Gastrocnemius medialis (tissue), 4 donors: ENCODE data around the gene TAF11L2. TPM values are rescaled to one million over a fixed set of nuclear protein-coding genes. Genes with fewer than 3 reads are reported as not detected.
"Not testable (repeated sequence)": the region's sequence is repeated elsewhere in the genome, so short reads cannot be mapped to it uniquely, and the experiment has no call there.

Experiments used
- ATAC-seq, 2 donors: fragments of 150-250 bp; one replicate each; pipeline ENCODE4 v1.9.1; 2016
- DNase-seq, 2 donors: peaks; one replicate each; pipeline ENCODE4 v3.0.0-alpha.2; 2019
- H3K27ac ChIP-seq, 4 donors: fragments of 200-600 bp; sonication (generic); 1 replicate in 1 of 4; 2 replicates in 3 of 4; pipeline ENCODE4 v1.5.1; 2016 to 2018; ENCODE audit warnings: mild to moderate bottlenecking in 2 of 4, moderate library complexity in 1 of 4
- H3K27me3 ChIP-seq, 3 donors: fragments of 200-600 bp; sonication (generic) in 2 of 3; 1 replicate in 1 of 3; 2 replicates in 2 of 3; pipeline versions ENCODE4 v1.5.1 to v1.6.0; 2016 to 2019; ENCODE audit warnings: mild to moderate bottlenecking in 1 of 3, moderate library complexity in 1 of 3
- H3K36me3 ChIP-seq, 2 donors: fragments of 200-600 bp; sonication (generic) in 1 of 2; one replicate each; pipeline ENCODE4 v1.5.1; 2017 to 2018
- H3K4me1 ChIP-seq, 2 donors: fragments of 200-600 bp; sonication (generic) in 1 of 2; one replicate each; pipeline ENCODE4 v1.5.1; 2016 to 2017; ENCODE audit warnings: mild to moderate bottlenecking in 2 of 2
- H3K4me3 ChIP-seq, 4 donors: fragments of 200-600 bp; sonication (generic) in 3 of 4; 1 replicate in 1 of 4; 2 replicates in 3 of 4; pipeline ENCODE4 v1.5.1; 2016 to 2019; ENCODE audit warnings: mild to moderate bottlenecking in 2 of 4
- H3K9me3 ChIP-seq, 3 donors: fragments of 200-600 bp; sonication (generic) in 2 of 3; 1 replicate in 1 of 3; 2 replicates in 2 of 3; pipeline ENCODE4 v1.5.1; 2016 to 2019
- CTCF ChIP-seq, 5 experiments: fragments of 450-650 bp in 3 of 5; fragments of 200-600 bp in 2 of 5; sonication (generic) in 2 of 5; IDR thresholded peaks in 4 of 5; conservative IDR thresholded peaks in 1 of 5; 1 replicate in 4 of 5; 2 replicates in 1 of 5; pipeline ENCODE4 v1.5.1; 2016 to 2019; ENCODE audit warnings: antibody characterized with exemption in 5 of 5, mild to moderate bottlenecking in 3 of 5, moderate library complexity in 3 of 5
- POLR2A ChIP-seq, 2 donors: fragments of 450-650 bp; IDR thresholded peaks; one replicate each; pipeline ENCODE4 v1.6.1; 2017; ENCODE audit warnings: antibody characterized with exemption in 2 of 2, mild to moderate bottlenecking in 2 of 2, moderate library complexity in 2 of 2
- in situ Hi-C, 4 donors: fragments of 200-750 bp; cut with MboI; loops; one replicate each; pipeline versions ENCODE4 v1.15.0 to v1.8.0; 2017; ENCODE audit warnings: low sequenced_read_pairs in 4 of 4
- intact Hi-C: fragments of 100-400 bp; cut with DNase I; formaldehyde crosslinking; loops from one replicate; pipeline ENCODE4 v1.15.1; 2023; ENCODE audit warnings: low total_unique reads
- total RNA-seq, 4 donors: library from RNA; depleted of rRNA; stranded (reverse); fragments of >200 nt; gene quantifications; one replicate each; pipeline versions ENCODE4 v1.1.0 to v1.2.3, GENCODE V29; 2016

The TAF11L2 gene
- total RNA-seq = not detected

GRCh38 chr5:17497931-17498330 is at the start of gene TAF11L2:
TSS of gene TAF11L2 (plus strand) at chr5:17498231.
- ATAC-seq, H3K27ac ChIP-seq, H3K9me3 ChIP-seq, H3K27me3 ChIP-seq, in situ Hi-C loops, H3K4me3 ChIP-seq, H3K4me1 ChIP-seq, intact Hi-C loops, H3K36me3 ChIP-seq, DNase-seq: not testable (repeated sequence)

- H3K27ac ChIP-seq = no peak overlapping the region
- no peak overlapping the region for H3K4me3 ChIP-seq
- H3K36me3 ChIP-seq = no peaks in the 10 kb centered on the region
- TF ChIP-seq CTCF (IDR thresholded peaks at IDR 0.05 in 4 of 5, conservative IDR thresholded peaks at IDR 0.05 in 1 of 5) (no peak), POLR2A (IDR thresholded peaks at IDR 0.05) (no peak)
- ATAC-seq = no peak
- H3K9me3 ChIP-seq = no peaks in the 10 kb centered on the region
- intact Hi-C loops = no loop called here
- no peaks in the 10 kb centered on the region for H3K4me1 ChIP-seq
- DNase-seq = no peak
- no peaks in the 10 kb centered on the region for H3K27me3 ChIP-seq
- in situ Hi-C loops = no loop called here
Measured at GRCh38 chr5:17448877-17449276, 49.2 kb upstream of the TAF11L2 start.

- DNase-seq (no peak), ATAC-seq (no peak)
- TF ChIP-seq CTCF (IDR thresholded peaks at IDR 0.05 in 4 of 5, conservative IDR thresholded peaks at IDR 0.05 in 1 of 5) = no peak
- TF ChIP-seq POLR2A (IDR thresholded peaks at IDR 0.05) = no peak
- H3K4me1 ChIP-seq = no peaks in the 10 kb centered on the region
- in situ Hi-C loops (no loop called here), intact Hi-C loops (no loop called here)
- no peaks in the 10 kb centered on the region for H3K9me3 ChIP-seq
- no peak overlapping the region for H3K27ac ChIP-seq
- no peaks in the 10 kb centered on the region for H3K27me3 ChIP-seq
- no peaks in the 10 kb centered on the region for H3K36me3 ChIP-seq
- H3K4me3 ChIP-seq = no peak overlapping the region
Measured at GRCh38 chr5:17452936-17453335, 45.1 kb upstream of the TAF11L2 start.

GRCh38 chr5:17455942-17456341 is 42.1 kb upstream of the TAF11L2 start:
- in situ Hi-C loops (no loop called here), intact Hi-C loops (no loop called here)
- no peaks in the 10 kb centered on the region for H3K4me1 ChIP-seq
- no peaks in the 10 kb centered on the region for H3K9me3 ChIP-seq
- no peak for TF ChIP-seq CTCF (IDR thresholded peaks at IDR 0.05 in 4 of 5, conservative IDR thresholded peaks at IDR 0.05 in 1 of 5)
- no peak for DNase-seq
- no peak for ATAC-seq
- H3K27ac ChIP-seq = no peak overlapping the region
- no peaks in the 10 kb centered on the region for H3K27me3 ChIP-seq
- H3K4me3 ChIP-seq = no peak overlapping the region
- no peaks in the 10 kb centered on the region for H3K36me3 ChIP-seq

- in situ Hi-C loops = no loop called here
Measured at GRCh38 chr5:17461793-17462192, 36.2 kb upstream of the TAF11L2 start.

More at GRCh38 chr5:17461793-17462192, 36.2 kb upstream of the TAF11L2 start:
- ATAC-seq (no peak), DNase-seq (no peak)
- Histone ChIP-seq H3K4me3 (no peak overlapping the region), H3K27ac (no peak overlapping the region), H3K4me1 (no peaks in the 10 kb centered on the region), H3K36me3 (no peaks in the 10 kb centered on the region), H3K9me3 (no peaks in the 10 kb centered on the region), H3K27me3 (no peaks in the 10 kb centered on the region)
- TF ChIP-seq POLR2A (IDR thresholded peaks at IDR 0.05) (no peak), CTCF (IDR thresholded peaks at IDR 0.05 in 4 of 5, conservative IDR thresholded peaks at IDR 0.05 in 1 of 5) (no peak)
- intact Hi-C loops = no loop called here
